ENCODE results near the gene IGSF9B. TPM values are rescaled to one million over a fixed set of nuclear protein-coding genes. Genes with fewer than 3 reads are reported as not detected.

Gene IGSF9B
- total RNA-seq, 2 experiments from 2014 or later: 79.0 to 84.2 TPM

GRCh38 chr11:133936136-133936535, 20.6 kb downstream of the IGSF9B start:
- H3K36me3 Mint-ChIP-seq (ENCODE audit: low read depth): peaks cover 56% of the 10 kb centered on the region
- no peak overlapping the region for H3K4me3 Mint-ChIP-seq
- DNase-seq (no peak), ATAC-seq (no peak)
- H3K4me1 Mint-ChIP-seq: peaks cover 9% of the 10 kb centered on the region
- no peak overlapping the region for H3K27ac Mint-ChIP-seq
- no peaks in the 10 kb centered on the region for H3K27me3 Mint-ChIP-seq
- H3K9me3 Mint-ChIP-seq (ENCODE audit: low read depth): no peaks in the 10 kb centered on the region
- intact Hi-C loops (cut with DNase I, micrococcal nuclease): no loop called here
- POLR2A ChIA-PET: no interaction called here
- CTCF ChIA-PET: no interaction called here

- no peak overlapping the region for H3K27ac Mint-ChIP-seq
- CTCF ChIA-PET: no interaction called here
- POLR2A ChIA-PET: no interaction called here
- no peaks in the 10 kb centered on the region for H3K27me3 Mint-ChIP-seq
- H3K4me1 Mint-ChIP-seq: peaks cover 10% of the 10 kb centered on the region
- intact Hi-C loops (cut with DNase I, micrococcal nuclease): no loop called here
- H3K36me3 Mint-ChIP-seq (ENCODE audit: low read depth): peaks cover 55% of the 10 kb centered on the region
- no peak for ATAC-seq
- no peaks in the 10 kb centered on the region for H3K9me3 Mint-ChIP-seq (ENCODE audit: low read depth)
- no peak for DNase-seq
- no peak overlapping the region for H3K4me3 Mint-ChIP-seq
Observed at GRCh38 chr11:133935551-133935910, 21.2 kb downstream of the IGSF9B start.

- Mint-ChIP-seq H3K4me3 (no peak overlapping the region), H3K27ac (no peak overlapping the region), H3K36me3 (ENCODE audit: low read depth) (peaks cover 54% of the 10 kb centered on the region), H3K9me3 (ENCODE audit: low read depth) (no peaks in the 10 kb centered on the region), H3K4me1 (peaks cover 14% of the 10 kb centered on the region), H3K27me3 (no peaks in the 10 kb centered on the region)
- POLR2A ChIA-PET: interaction anchor here (1.7 kb wide), 1 partner anchor 10 kb away, joined by 5 read pairs; no protein-coding TSS in a partner anchor
- CTCF ChIA-PET: interaction anchor here (0.7 to 0.9 kb wide), 2 partner anchors 9 to 222 kb away, joined by 3 read pairs; no protein-coding TSS in a partner anchor
- DNase-seq (peak; percentile 66), ATAC-seq (peak; percentile 81)
- intact Hi-C loops (cut with DNase I, micrococcal nuclease): no loop called here
Observed at GRCh38 chr11:133934599-133935550, 21.9 kb downstream of the IGSF9B start.

- ATAC-seq (no peak), DNase-seq (no peak)
- Mint-ChIP-seq H3K36me3 (ENCODE audit: low read depth) (peaks cover 51% of the 10 kb centered on the region), H3K9me3 (ENCODE audit: low read depth) (no peaks in the 10 kb centered on the region), H3K27ac (peak overlapping the region; percentile 11), H3K4me1 (peaks cover 22% of the 10 kb centered on the region), H3K4me3 (no peak overlapping the region), H3K27me3 (no peaks in the 10 kb centered on the region)
- intact Hi-C loops (cut with DNase I, micrococcal nuclease): no loop called here
- CTCF ChIA-PET: interaction anchor here (0.7 to 0.8 kb wide), 2 partner anchors 101 to 222 kb away, joined by 3 read pairs; no protein-coding TSS in a partner anchor
- POLR2A ChIA-PET: interaction anchor here (1.7 kb wide), 1 partner anchor 11 kb away, joined by 5 read pairs; no protein-coding TSS in a partner anchor
Observed at GRCh38 chr11:133934096-133934495, 22.7 kb downstream of the IGSF9B start.

- ATAC-seq (no peak), DNase-seq (no peak)
- peaks cover 44% of the 10 kb centered on the region for H3K36me3 Mint-ChIP-seq (ENCODE audit: low read depth)
- H3K27me3 Mint-ChIP-seq: no peaks in the 10 kb centered on the region
- POLR2A ChIA-PET: no interaction called here
- peaks cover 41% of the 10 kb centered on the region for H3K4me1 Mint-ChIP-seq
- no peak overlapping the region for H3K4me3 Mint-ChIP-seq
- no peak overlapping the region for H3K27ac Mint-ChIP-seq
- intact Hi-C loops (cut with DNase I, micrococcal nuclease): no loop called here
- no peaks in the 10 kb centered on the region for H3K9me3 Mint-ChIP-seq (ENCODE audit: low read depth)
- CTCF ChIA-PET: no interaction called here
Observed at GRCh38 chr11:133931449-133932060, 25.2 kb downstream of the IGSF9B start.

GRCh38 chr11:133930767-133931448, 25.9 kb downstream of the IGSF9B start:
- H3K36me3 Mint-ChIP-seq (ENCODE audit: low read depth): peaks cover 41% of the 10 kb centered on the region
- peak overlapping the region; percentile 31 for H3K27ac Mint-ChIP-seq

GRCh38 chr11:133930053-133930766, 26.6 kb downstream of the IGSF9B start:
- no peaks in the 10 kb centered on the region for H3K9me3 Mint-ChIP-seq (ENCODE audit: low read depth)
- peak overlapping the region; percentile 95 for H3K27ac Mint-ChIP-seq
- ATAC-seq (no peak), DNase-seq (no peak)
- POLR2A ChIA-PET: no interaction called here
- intact Hi-C loops (cut with DNase I, micrococcal nuclease): no loop called here
- peaks cover 41% of the 10 kb centered on the region for H3K4me1 Mint-ChIP-seq
- H3K27me3 Mint-ChIP-seq: no peaks in the 10 kb centered on the region
- H3K4me3 Mint-ChIP-seq: no peak overlapping the region
- peaks cover 43% of the 10 kb centered on the region for H3K36me3 Mint-ChIP-seq (ENCODE audit: low read depth)
- CTCF ChIA-PET: interaction anchor here (0.6 to 1.3 kb wide), 2 partner anchors 29 to 300 kb away, joined by 3 read pairs; no protein-coding TSS in a partner anchor

More at GRCh38 chr11:133930767-133931448, 25.9 kb downstream of the IGSF9B start:
- no peak for ATAC-seq
- H3K9me3 Mint-ChIP-seq (ENCODE audit: low read depth): no peaks in the 10 kb centered on the region
- CTCF ChIA-PET: interaction anchor here (1.3 kb wide), 1 partner anchor 28 kb away, joined by 3 read pairs; no protein-coding TSS in a partner anchor
- POLR2A ChIA-PET: no interaction called here
- H3K27me3 Mint-ChIP-seq: no peaks in the 10 kb centered on the region
- H3K4me1 Mint-ChIP-seq: peaks cover 41% of the 10 kb centered on the region
- H3K4me3 Mint-ChIP-seq: no peak overlapping the region
- DNase-seq: no peak
- intact Hi-C loops (cut with DNase I, micrococcal nuclease): no loop called here

GRCh38 chr11:133929401-133930052, 27.2 kb downstream of the IGSF9B start:
- peaks cover 43% of the 10 kb centered on the region for H3K36me3 Mint-ChIP-seq (ENCODE audit: low read depth)
- peaks cover 36% of the 10 kb centered on the region for H3K4me1 Mint-ChIP-seq
- intact Hi-C loops (cut with DNase I, micrococcal nuclease): loop anchor here in 1 of 2 experiments (5.0 kb wide), 2 partner anchors 103 to 123 kb away; no protein-coding TSS in a partner anchor
- ChIA-PET CTCF (no interaction called here), POLR2A (no interaction called here)
- DNase-seq (peak; percentile 55), ATAC-seq (peak; percentile 5)
- peak overlapping the region; percentile 95 for H3K27ac Mint-ChIP-seq
- H3K9me3 Mint-ChIP-seq (ENCODE audit: low read depth): no peaks in the 10 kb centered on the region
- H3K27me3 Mint-ChIP-seq: no peaks in the 10 kb centered on the region
- H3K4me3 Mint-ChIP-seq: peak overlapping the region; percentile 62

- intact Hi-C loops (cut with DNase I, micrococcal nuclease): loop anchor here (1.0 to 5.0 kb wide), 8 partner anchors 17 to 403 kb away; partner anchors contain the start of genes GLB1L2 (in 1 of the 2), JAM3 (in 1 of the 2) and VPS26B (in 1 of the 2)
- CTCF ChIA-PET: interaction anchor here (0.6 to 2.3 kb wide), 18 partner anchors 10 to 306 kb away, joined by 3 to 20 read pairs (median 4); no protein-coding TSS in a partner anchor
- H3K27ac Mint-ChIP-seq: peak overlapping the region; percentile 95
Observed at GRCh38 chr11:133928628-133929059, 28.1 kb downstream of the IGSF9B start.

More at GRCh38 chr11:133928628-133929059, 28.1 kb downstream of the IGSF9B start:
- H3K4me3 Mint-ChIP-seq: peak overlapping the region; percentile 62
- POLR2A ChIA-PET: interaction anchor here (0.8 to 1.9 kb wide), 5 partner anchors 15 to 29 kb away, joined by 3 to 11 read pairs (median 6); no protein-coding TSS in a partner anchor
- DNase-seq (peak; percentile 92), ATAC-seq (peak; percentile 85)
- H3K36me3 Mint-ChIP-seq (ENCODE audit: low read depth): peaks cover 49% of the 10 kb centered on the region
- H3K9me3 Mint-ChIP-seq (ENCODE audit: low read depth): no peaks in the 10 kb centered on the region
- H3K27me3 Mint-ChIP-seq: no peaks in the 10 kb centered on the region
- H3K4me1 Mint-ChIP-seq: peaks cover 33% of the 10 kb centered on the region

All from activated CD4-positive, alpha-beta T cell treated with anti-CD3 and anti-CD28 coated beads for 36 hours (primary cell).